Measurements from ENCODE around the gene EID2B.

EID2B gene

GRCh38 chr19:39531834-39532232 lies 819 bp downstream of the EID2B start:
- no peak for TF ChIP-seq CTCF (IDR thresholded peaks at IDR 0.05)

DNA sequence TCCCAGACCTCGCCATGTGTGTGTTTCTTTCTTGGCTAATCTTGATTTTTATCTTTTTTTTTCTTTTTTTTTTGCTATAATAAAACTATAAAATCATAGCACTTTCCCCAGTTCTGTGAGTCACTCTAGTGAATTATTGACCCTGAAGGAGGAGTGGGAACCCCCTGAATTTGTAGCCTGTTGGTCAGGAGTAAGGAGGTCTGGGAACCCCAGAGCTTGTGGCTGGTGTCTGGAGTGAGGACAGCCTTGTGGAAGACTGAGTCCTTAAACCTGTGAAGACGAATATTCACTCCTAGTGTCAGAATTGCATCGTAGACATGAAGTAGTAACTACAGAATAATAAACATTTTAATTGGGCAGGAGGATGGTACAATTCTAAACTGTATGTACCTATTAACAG lies 7.4 kb downstream of the EID2B start:
- no peak for TF ChIP-seq CTCF (IDR thresholded peaks at IDR 0.05)

GRCh38 chr19:39524495-39524894 lies 8.2 kb downstream of the EID2B start:
- TF ChIP-seq CTCF (IDR thresholded peaks at IDR 0.05) = no peak

GRCh38 chr19:39520541-39521484 lies 11.8 kb downstream of the EID2B start:
- no peak for TF ChIP-seq CTCF (IDR thresholded peaks at IDR 0.05)

DNA sequence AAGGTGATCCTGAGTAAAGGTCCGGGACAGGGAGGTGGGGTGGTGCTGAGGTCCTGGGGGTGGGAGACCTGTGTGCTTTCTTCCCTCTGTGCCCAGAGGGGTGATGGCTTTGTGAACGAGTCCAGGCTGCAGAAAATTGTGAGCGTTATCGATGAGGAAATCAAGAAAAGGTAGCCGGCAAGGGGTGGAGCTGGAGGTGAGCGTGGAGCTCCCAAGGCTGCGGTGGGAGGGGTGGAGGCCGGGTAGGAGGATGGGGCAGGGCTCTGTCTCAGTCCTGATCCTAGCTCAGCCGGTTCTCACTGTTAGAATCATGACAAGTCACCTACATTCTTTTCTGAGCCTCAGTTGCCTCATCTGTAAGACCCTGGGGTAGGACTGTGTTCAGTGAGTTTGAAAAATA lies 13.7 kb downstream of the EID2B start:
- TF ChIP-seq CTCF (IDR thresholded peaks at IDR 0.05) = no peak

GRCh38 chr19:39518458-39518857 lies 14.2 kb downstream of the EID2B start:
- no peak for TF ChIP-seq CTCF (IDR thresholded peaks at IDR 0.05)

GRCh38 chr19:39517432-39517831 lies 15.2 kb downstream of the EID2B start:
- TF ChIP-seq CTCF (IDR thresholded peaks at IDR 0.05) = no peak
